HG03066 (cell line): ENCODE data around the gene ECE1.
"Not testable (repeated sequence)": the region's sequence is repeated elsewhere in the genome, so short reads cannot be mapped to it uniquely, and the experiment has no call there.

ENCODE experiments used
- ATAC-seq: cut with Tn5 transposase; IDR thresholded peaks from one replicate; pipeline ENCODE4 v1.9.1; 2021; ENCODE audit warnings: low read depth; ENCODE audit not compliant: unreplicated experiment

ECE1 gene

DNA sequence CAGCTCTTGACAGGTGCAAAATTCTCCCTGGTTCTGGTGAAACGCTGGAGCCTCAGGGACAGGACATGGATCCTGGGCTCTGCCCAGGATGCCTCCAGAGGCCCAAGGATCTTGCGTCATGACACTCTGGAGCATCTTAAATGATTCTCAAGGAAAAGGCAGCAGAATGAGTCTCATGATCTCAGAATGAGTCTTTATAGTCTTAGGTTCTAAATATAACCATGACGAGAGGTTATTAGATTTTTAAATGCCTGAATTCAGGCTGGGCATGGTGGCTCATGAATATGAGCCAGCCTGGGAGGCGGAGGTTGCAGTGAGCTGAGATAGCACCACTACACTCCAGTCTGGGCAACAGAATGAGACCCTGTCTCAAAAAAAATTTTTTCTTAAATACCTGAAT is 55.5 kb downstream of the ECE1 start:
- no peak for ATAC-seq

DNA sequence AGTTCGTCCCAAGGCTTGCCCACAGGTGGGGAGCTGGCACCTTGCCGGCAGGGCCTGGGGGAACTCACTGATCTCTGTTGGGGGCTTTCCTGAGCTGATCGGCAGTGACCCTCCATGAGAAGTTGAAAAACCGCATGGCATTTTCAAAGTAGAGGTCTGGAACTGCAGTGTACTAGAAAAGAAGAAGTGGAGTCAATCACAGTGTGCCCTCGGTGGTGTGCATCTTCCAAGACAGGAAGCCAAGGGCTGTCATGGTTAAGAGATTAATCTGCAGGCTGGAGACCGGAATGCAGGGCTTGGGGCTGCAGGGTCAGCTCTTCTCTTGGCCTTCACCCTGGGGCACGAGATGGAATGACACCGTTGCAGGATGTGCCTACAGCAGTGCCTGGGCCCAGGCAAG is 56.8 kb downstream of the ECE1 start:
- no peak for ATAC-seq

GRCh38 chr1:21232044-21232443 is 58.2 kb downstream of the ECE1 start:
- no peak for ATAC-seq

DNA sequence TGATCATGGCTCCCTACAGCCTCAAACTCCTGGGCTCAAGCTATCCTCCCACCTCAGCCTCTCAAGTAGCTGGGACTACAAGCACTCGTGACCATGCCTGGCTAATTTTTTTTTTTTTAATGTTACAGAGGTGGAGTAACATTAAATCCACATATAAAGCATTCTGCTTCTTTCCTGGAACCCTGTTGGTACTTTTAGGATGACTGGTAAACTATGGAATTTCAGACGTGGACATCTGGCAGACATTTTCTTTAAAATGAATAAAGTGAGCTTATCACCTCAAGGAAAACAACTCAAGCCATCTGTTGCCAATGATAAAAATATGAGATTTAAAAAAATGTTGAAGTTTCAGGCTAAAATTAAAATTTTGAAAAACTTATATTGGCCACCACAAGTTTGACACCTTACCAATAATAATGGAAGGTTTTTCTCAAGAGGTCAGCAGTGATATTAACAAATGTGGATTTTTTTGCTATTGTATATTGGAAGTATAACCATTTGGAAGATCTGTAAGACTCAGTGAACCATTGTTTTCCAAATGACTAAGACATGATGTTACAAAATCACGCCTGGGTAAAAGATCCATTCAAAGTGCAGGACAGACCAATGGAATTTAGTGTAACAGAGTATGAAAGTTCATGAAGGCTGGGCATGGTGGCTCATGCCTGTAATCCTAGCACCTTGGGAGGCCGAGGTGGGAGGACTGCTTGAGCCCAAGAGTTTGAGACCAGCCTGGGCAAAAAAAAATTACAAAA is 60.8 kb downstream of the ECE1 start:
- ATAC-seq, result no peak

DNA sequence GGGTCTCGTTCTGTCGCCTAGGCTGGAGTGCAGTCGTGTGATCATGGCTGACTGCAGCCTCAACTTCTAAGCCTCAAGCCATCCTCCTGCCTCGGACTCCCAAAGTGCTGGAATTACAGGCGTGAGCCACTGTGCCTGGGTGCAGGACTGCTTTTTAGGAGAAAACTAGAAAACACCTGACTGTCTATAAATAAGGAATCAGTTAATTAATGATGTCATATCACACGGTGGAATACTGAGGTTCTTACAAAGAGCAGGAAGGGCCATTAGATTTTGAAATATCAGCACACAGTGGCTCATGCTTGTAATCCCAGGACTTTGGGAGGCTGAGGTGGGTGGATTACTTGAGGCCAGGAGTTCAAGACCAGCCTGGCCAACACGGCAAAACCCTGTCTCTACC is 62.0 kb downstream of the ECE1 start:
- not testable (repeated sequence) for ATAC-seq

- no peak for ATAC-seq
These were observed 65.2 kb downstream of the ECE1 start for GRCh38 chr1:21225065-21225464.

DNA sequence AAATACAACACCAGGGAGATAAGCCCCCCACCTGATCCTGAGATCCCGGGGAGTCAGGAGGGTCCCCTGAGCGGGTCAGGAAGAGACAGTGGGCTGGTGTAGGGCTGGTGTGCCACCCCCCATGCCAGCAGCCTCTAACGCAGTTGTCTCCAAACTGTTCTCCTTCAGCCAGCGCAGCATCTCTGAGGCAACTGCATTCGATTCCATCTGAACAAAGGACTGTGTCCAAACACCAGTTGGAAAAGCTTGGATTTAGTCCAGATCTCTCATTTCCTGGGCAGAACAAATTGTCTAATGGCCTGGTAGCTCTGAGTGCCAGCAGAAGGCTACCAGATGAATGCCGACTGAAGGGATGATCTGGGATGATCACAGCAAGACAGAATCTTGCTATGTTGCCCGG is 69.4 kb downstream of the ECE1 start:
- ATAC-seq, result no peak

DNA sequence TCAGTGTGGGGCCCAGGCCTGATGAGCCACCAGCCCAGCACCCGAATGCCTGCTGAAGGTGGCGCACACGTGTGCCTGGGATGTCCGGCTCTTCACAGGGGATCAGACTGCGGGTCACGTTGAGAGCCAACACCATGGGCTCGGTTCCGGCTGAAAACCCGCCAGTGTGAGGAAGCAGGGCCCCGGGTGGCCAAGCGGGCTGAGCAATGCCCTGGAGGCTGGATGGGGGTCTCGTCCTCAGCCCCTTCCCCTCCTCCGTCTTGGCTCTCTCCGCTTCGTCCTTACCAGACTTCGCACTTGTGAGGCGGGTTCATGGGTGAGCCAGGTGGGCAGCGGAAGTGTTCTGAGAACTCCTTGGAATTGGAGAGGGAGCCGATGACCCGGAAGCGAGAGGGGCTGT is 70.6 kb downstream of the ECE1 start:
- no peak for ATAC-seq

- ATAC-seq, result no peak
These were observed 72.3 kb downstream of the ECE1 start for GRCh38 chr1:21217812-21218596.

DNA sequence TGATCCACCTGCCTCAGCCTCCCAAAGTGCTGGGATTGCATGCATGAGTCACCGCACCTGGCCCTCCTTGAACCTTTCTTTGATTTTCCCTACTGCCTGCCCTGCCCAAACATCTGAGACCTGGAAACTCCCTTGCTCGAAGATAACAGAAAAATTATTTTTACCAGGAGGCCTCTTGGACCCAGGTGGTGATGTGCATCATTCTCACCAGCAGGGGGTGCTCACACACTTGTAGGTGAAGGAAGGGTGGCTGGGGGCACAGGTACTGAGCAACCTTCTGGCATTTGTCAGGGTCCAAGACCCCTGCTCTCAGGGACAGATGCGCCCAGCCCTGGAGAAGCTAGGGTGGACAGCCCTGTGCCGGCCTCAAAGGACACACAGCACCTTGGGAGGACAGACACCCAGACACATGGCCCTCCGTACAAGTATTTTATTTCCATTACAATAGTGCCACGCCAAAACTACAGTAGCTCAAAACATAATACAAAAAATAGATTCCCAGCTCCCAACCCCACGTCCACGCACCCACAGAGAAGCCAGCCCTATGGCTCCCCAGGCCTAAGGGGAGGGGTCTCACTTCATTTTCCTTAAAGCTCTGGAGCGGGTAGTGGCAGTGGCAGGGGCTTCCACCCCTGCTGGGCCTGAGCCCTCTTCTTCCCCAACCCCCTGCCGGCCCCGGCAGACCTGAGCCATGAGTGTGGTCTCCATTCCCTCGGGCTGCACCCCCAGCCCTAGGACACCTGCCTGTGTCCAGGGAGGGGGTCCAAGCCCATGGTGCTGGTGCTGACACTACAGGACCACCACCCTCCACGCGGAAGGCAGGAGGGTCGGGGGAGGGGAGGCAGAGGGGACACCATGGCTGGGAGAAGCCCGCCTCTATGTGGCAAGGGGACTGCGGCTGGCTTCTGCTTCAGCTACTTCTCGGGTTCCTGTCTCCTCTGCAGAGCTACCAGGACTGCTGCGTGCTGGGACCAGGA is 73.1 kb downstream of the ECE1 start:
- ATAC-seq, result no peak

DNA sequence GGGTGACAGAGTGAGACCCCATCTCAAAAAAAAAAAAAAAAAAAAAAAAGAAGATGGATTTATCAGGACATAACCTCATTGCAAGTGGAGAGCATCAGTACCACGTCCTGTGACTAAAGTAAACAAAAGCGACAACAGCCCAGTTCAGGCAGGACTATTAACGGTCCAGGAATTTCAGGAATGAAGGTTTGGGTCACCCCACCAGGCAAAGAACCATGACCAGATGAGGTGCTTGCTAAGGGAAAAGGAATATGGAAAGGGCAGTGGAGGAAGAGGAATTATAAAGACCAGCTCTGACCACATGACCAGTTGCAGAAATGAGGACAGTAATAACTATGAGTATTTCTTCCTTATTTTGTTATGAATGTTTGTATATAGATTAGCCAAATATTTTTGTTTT is 78.1 kb downstream of the ECE1 start:
- no peak for ATAC-seq

GRCh38 chr1:21208137-21208700 is 82.0 kb downstream of the ECE1 start:
- ATAC-seq, result not testable (repeated sequence)

- ATAC-seq, result no peak
These were observed 84.1 kb downstream of the ECE1 start for GRCh38 chr1:21206117-21206516.

DNA sequence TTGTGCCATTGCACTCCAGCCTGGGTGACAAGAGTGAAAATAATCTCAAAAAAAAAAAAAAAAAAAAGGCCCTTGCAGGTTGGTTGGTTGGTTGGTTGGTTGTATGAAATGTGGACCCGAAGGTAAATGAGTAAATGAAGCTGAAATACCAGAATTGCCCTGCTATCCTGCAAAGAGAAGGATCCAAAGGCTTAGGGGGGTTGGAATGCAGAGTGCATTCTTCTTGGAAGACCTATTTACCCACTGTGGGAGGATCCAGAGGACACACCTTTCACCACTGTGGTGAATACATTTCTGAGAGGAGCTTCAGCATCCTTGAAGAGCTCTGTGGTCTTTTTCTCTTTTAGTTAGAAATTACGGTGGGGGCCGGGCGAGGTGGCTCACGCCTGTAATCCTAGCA is 84.8 kb downstream of the ECE1 start:
- no peak for ATAC-seq

- ATAC-seq, result no peak
These were observed 88.6 kb downstream of the ECE1 start for GRCh38 chr1:21201650-21202049.

DNA sequence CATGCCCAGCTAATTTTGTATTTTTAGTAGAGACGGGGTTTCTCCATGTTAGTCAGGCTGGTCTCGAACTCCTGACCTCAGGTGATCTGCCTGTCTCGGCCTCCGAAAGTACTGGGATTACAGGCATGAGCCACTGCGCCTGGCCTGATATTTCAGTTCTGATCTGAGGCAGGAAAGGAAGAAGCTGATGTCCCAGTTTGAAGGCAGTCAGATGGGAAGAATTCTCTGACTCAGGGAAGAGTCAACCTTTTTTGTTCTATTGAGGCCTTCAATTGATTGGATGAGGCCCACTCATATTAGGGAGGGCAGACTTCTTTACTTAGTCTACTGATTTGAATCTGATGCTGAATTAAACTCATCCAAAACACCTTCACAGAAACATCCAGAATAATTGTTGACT is 89.0 kb downstream of the ECE1 start:
- ATAC-seq, result not testable (repeated sequence)

DNA sequence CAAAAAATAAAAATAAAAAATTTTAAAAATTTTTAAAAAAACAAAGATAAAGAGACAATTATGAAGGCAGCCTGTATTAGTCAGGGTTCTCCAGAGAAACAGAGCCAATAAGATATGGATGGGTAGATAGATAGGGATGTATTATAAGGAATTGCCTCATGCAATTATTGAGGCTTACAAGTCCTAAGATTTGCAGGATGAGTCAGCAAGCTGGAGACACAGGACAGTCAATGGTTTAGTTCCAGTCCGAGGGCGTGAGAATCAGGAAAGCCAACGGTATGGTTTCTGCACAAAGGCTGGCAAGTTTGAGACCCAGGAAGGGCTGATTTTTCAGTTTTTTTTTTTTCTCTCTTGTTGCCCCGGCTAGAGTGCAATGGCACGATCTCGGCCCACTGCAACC is 89.5 kb downstream of the ECE1 start:
- ATAC-seq, result no peak

GRCh38 chr1:21198929-21199328 is 91.3 kb downstream of the ECE1 start:
- no peak for ATAC-seq

DNA sequence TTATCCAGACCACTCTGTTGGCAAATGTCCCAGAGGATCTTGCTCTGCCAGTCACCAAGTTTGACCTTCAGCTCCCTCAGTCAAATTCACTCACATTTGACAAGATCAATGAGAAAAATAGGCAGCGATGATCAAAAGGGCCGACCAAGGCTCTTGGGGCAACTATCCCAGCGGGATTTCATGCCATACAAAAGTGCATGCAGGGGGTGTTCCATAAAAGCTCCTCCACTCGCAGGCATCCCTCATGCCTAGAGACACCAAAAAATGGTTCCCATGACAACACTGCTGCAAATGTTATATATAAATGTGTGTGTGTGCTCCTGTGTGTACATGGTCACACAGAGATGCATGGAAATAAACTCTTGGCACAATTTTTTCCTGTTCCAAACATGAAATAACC is 97.4 kb downstream of the ECE1 start:
- ATAC-seq, result no peak

DNA sequence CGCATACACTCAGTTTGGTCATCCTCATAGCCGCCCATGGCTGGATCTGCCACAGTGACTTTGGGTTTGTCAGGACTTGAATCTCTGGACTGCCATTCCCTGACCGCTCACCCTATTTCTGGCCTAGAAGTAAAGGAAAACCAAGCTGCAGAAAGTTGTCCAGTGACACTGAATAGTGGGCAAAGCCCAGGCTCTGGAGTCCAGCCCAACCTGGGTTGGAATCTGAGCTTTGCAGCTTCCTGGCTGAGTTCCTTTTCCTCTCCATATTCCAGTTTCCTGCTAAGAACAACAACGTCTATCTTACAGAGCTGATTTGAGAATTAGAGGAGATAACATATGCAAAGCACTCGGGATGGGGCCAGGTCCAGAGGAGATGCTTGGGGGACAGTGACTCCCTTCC is 98.0 kb downstream of the ECE1 start:
- no peak for ATAC-seq

- not testable (repeated sequence) for ATAC-seq
These were observed 99.5 kb downstream of the ECE1 start for GRCh38 chr1:21190771-21191170.
